OCI-LY3 (cell line): ENCODE results near the gene PLN.

Source experiments
- EZH2phosphoT487 ChIP-seq: fragments of 200-600 bp; shearing (Covaris generic); IDR thresholded peaks from 2 replicates; pipeline ENCODE4 v1.6.1; 2018; ENCODE audit warnings: antibody characterized with exemption, mixed run types, low read depth
- TF ChIP-seq, protein P1 (sequence below): fragments of 200-600, 300-600 bp; sonication (generic); IDR thresholded peaks from 2 replicates; pipeline ENCODE4 v1.5.1; 2014; ENCODE audit warnings: antibody characterized with exemption, low read length, low read depth

DNA sequence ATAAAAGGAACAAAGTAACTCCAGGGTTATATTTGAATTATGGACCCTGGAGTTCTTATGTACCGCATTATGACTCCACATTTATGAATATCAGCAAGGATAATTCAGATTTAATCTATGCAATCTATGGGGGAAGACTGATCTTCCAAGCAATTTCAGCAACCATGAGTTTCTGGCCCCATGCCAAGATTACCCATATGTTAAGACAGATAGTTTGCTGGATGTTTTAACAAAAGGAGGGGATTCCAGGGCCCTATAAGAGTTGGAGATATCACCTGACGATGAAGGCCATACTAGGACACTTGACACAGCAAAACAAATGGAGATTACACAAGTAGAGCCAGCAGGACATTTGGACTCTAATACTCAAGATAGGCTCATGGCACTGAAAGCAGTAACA, 45.9 kb upstream of the PLN start:
- TF ChIP-seq, protein P1, sequence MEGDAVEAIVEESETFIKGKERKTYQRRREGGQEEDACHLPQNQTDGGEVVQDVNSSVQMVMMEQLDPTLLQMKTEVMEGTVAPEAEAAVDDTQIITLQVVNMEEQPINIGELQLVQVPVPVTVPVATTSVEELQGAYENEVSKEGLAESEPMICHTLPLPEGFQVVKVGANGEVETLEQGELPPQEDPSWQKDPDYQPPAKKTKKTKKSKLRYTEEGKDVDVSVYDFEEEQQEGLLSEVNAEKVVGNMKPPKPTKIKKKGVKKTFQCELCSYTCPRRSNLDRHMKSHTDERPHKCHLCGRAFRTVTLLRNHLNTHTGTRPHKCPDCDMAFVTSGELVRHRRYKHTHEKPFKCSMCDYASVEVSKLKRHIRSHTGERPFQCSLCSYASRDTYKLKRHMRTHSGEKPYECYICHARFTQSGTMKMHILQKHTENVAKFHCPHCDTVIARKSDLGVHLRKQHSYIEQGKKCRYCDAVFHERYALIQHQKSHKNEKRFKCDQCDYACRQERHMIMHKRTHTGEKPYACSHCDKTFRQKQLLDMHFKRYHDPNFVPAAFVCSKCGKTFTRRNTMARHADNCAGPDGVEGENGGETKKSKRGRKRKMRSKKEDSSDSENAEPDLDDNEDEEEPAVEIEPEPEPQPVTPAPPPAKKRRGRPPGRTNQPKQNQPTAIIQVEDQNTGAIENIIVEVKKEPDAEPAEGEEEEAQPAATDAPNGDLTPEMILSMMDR, result no peak
- TF ChIP-seq EZH2phosphoT487, result no peak
